Caco-2 (cell line): ENCODE results near the gene NOD2. TPM values are rescaled to one million over a fixed set of nuclear protein-coding genes. Genes with fewer than 3 reads are reported as not detected.

Experiments used
- BruUV-seq: library from RNA; stranded (reverse); fragments of 400-500 nt; replicated peaks from 2 replicates; lab custom pipeline; 2021; lab: Mats Ljungman, UMichigan
- CTCF ChIA-PET: fragments of 300-600 bp; sonication (Branson Sonifier 250); formaldehyde crosslinking; loops from one replicate; lab custom pipeline; 2022; ENCODE audit warnings: antibody characterized with exemption; lab: Charles Lee
- POLR2A ChIA-PET: fragments of 300-600 bp; sonication (Branson Sonifier 250); formaldehyde crosslinking; loops from one replicate; lab custom pipeline; 2022; ENCODE audit warnings: antibody characterized with exemption; lab: Charles Lee
- DNase-seq, 2 experiments: peaks; one replicate each; pipeline versions ENCODE4 v3.0.0 to v3.0.0-alpha.2; 2020 to 2022
- H3K27me3 ChIP-seq: replicated peaks from 2 replicates; pipeline ENCODE4 v1.6.0; 2011; ENCODE audit warnings: low read length; ENCODE audit not compliant: control insufficient read depth, insufficient read depth
- H3K36me3 ChIP-seq: 2 replicates; pipeline ENCODE4 v1.5.1; 2011; ENCODE audit warnings: low read length; ENCODE audit not compliant: control insufficient read depth, insufficient read depth
- H3K4me1 ChIP-seq: fragments of 250-450 bp; sonication (Bioruptor Pico); 2 replicates; pipeline ENCODE4 v1.5.1; 2020; ENCODE audit warnings: mild to moderate bottlenecking
- H3K4me3 ChIP-seq: 2 replicates; pipeline ENCODE4 v1.5.1; 2011; ENCODE audit warnings: low read depth, mild to moderate bottlenecking, control low read depth, low read length
- H3K9me3 ChIP-seq: fragments of 250-450 bp; sonication (Bioruptor Pico); 2 replicates; pipeline ENCODE4 v1.5.1; 2020; ENCODE audit warnings: mild to moderate bottlenecking, moderate library complexity
- H3K27ac Mint-ChIP-seq: one replicate; pipeline ENCODE4 v1.8.0; 2022; ENCODE audit warnings: mixed read lengths; ENCODE audit not compliant: unreplicated experiment
- H3K27me3 Mint-ChIP-seq: one replicate; pipeline ENCODE4 v1.8.0; 2022; ENCODE audit warnings: mixed read lengths; ENCODE audit not compliant: insufficient read depth, unreplicated experiment
- H3K36me3 Mint-ChIP-seq: one replicate; pipeline ENCODE4 v1.8.0; 2022; ENCODE audit warnings: mild to moderate bottlenecking, mixed read lengths; ENCODE audit not compliant: insufficient read depth, unreplicated experiment
- H3K4me1 Mint-ChIP-seq: one replicate; pipeline ENCODE4 v1.8.0; 2022; ENCODE audit warnings: low read depth, mixed read lengths; ENCODE audit not compliant: unreplicated experiment
- H3K4me3 Mint-ChIP-seq: one replicate; pipeline ENCODE4 v1.8.0; 2022; ENCODE audit warnings: mild to moderate bottlenecking, moderate library complexity, mixed read lengths; ENCODE audit not compliant: unreplicated experiment
- H3K9me3 Mint-ChIP-seq: one replicate; pipeline ENCODE4 v1.8.0; 2022; ENCODE audit warnings: mixed read lengths; ENCODE audit not compliant: unreplicated experiment
- intact Hi-C: fragments of 100-400 bp; cut with micrococcal nuclease; formaldehyde crosslinking; loops from one replicate; pipeline ENCODE4 v1.10.0; 2022; ENCODE audit not compliant: unreplicated experiment
- total RNA-seq: library from RNA; stranded (reverse); gene quantifications from 2 replicates; pipeline ENCODE4 v1.2.3, GENCODE V29; 2022
- TF ChIP-seq, protein P1 (sequence below), 2 experiments: fragments of 200-600 bp in 1 of 2; IDR thresholded peaks; 1 replicate in 1 of 2; 2 replicates in 1 of 2; pipeline versions ENCODE4 v1.5.1 to v1.8.0; 2011 to 2022; ENCODE audit warnings: antibody characterized with exemption in 1 of 2, control low read depth in 1 of 2, inconsistent platforms in 1 of 2, low read depth in 1 of 2, low read length in 1 of 2, mild to moderate bottlenecking in 1 of 2, moderate library complexity in 1 of 2; ENCODE audit not compliant: insufficient read depth in 1 of 2, severe bottlenecking in 1 of 2, unreplicated experiment in 1 of 2

The NOD2 gene
- total RNA-seq, 1 experiment from 2014 or later: 0.23 TPM

DNA sequence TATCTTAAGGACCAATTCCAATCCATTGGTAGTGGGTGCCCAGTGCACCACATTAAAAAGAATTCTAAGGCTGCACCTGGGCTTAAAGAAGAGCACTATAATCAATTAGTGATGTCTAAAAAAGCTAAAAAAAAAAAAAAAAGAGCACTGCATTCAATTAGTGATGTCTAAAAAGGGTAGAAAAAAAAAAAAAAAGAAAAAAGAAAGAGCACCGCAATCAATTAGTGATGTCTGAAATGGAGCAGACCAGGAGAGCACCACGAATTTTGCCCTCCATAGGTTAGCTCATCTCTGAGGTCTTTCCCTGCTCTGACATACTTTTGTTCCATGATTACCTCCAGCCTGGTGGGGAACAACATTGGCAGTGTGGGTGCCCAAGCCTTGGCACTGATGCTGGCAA, 29.6 kb downstream of the NOD2 start:
- Mint-ChIP-seq H3K9me3 (no peaks in the 10 kb centered on the region), H3K4me3 (no peak overlapping the region), H3K27ac (no peak overlapping the region), H3K36me3 (no peaks in the 10 kb centered on the region), H3K4me1 (peaks cover 20% of the 10 kb centered on the region), H3K27me3 (no peaks in the 10 kb centered on the region)
- no TSS peak for BruUV-seq
- no peak overlapping the region for H3K4me3 ChIP-seq
- intact Hi-C loops: no loop called here
- ChIA-PET POLR2A (no interaction called here), CTCF (no interaction called here)
- H3K4me1 ChIP-seq: peaks cover 17% of the 10 kb centered on the region
- no peaks in the 10 kb centered on the region for H3K9me3 ChIP-seq
- no peaks in the 10 kb centered on the region for H3K36me3 ChIP-seq
- no peak for DNase-seq
- H3K27me3 ChIP-seq: no peaks in the 10 kb centered on the region
- TF ChIP-seq, protein P1, sequence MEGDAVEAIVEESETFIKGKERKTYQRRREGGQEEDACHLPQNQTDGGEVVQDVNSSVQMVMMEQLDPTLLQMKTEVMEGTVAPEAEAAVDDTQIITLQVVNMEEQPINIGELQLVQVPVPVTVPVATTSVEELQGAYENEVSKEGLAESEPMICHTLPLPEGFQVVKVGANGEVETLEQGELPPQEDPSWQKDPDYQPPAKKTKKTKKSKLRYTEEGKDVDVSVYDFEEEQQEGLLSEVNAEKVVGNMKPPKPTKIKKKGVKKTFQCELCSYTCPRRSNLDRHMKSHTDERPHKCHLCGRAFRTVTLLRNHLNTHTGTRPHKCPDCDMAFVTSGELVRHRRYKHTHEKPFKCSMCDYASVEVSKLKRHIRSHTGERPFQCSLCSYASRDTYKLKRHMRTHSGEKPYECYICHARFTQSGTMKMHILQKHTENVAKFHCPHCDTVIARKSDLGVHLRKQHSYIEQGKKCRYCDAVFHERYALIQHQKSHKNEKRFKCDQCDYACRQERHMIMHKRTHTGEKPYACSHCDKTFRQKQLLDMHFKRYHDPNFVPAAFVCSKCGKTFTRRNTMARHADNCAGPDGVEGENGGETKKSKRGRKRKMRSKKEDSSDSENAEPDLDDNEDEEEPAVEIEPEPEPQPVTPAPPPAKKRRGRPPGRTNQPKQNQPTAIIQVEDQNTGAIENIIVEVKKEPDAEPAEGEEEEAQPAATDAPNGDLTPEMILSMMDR (IDR thresholded peaks at IDR 0.05; ENCODE audit: insufficient read depth in 1 of 2, low read depth in 1 of 2, low read length in 1 of 2, severe bottlenecking in 1 of 2, unreplicated experiment in 1 of 2): no peak

DNA sequence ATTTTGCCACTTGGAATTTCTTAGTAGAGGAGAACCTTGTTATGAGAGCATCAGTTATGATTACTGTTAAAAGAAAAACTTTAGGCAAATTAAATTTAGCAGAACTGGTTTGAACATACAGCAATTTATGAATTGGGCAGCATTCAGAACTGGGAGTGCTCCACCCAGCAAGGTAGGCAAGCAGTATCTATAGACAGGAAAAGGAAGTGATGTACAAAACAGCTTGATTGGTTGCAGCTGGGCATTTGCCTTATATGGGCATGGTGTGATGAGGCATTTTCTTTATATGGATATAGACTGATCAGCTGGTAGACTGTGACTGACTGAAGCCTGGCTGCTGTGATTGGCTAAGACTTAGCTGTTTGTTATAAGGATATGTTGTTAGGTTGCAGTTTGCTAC, 30.9 kb downstream of the NOD2 start:
- H3K36me3 Mint-ChIP-seq: no peaks in the 10 kb centered on the region
- no peaks in the 10 kb centered on the region for H3K27me3 ChIP-seq
- intact Hi-C loops: no loop called here
- DNase-seq: no peak
- TF ChIP-seq, protein P1 (IDR thresholded peaks at IDR 0.05; ENCODE audit: insufficient read depth in 1 of 2, low read depth in 1 of 2, low read length in 1 of 2, severe bottlenecking in 1 of 2, unreplicated experiment in 1 of 2): no peak
- no peaks in the 10 kb centered on the region for H3K27me3 Mint-ChIP-seq
- H3K9me3 Mint-ChIP-seq: no peaks in the 10 kb centered on the region
- peaks cover 9% of the 10 kb centered on the region for H3K4me1 ChIP-seq
- no peak overlapping the region for H3K4me3 ChIP-seq
- no peak overlapping the region for H3K4me3 Mint-ChIP-seq
- no peaks in the 10 kb centered on the region for H3K36me3 ChIP-seq
- no peaks in the 10 kb centered on the region for H3K9me3 ChIP-seq
- ChIA-PET CTCF (no interaction called here), POLR2A (no interaction called here)
- peaks cover 9% of the 10 kb centered on the region for H3K4me1 Mint-ChIP-seq
- no peak overlapping the region for H3K27ac Mint-ChIP-seq
- BruUV-seq: no TSS peak

- no peaks in the 10 kb centered on the region for H3K36me3 Mint-ChIP-seq
- Histone ChIP-seq H3K36me3 (no peaks in the 10 kb centered on the region), H3K4me3 (no peak overlapping the region), H3K9me3 (no peaks in the 10 kb centered on the region), H3K4me1 (no peaks in the 10 kb centered on the region), H3K27me3 (no peaks in the 10 kb centered on the region)
- POLR2A ChIA-PET: no interaction called here
- TF ChIP-seq, protein P1 (IDR thresholded peaks at IDR 0.05; ENCODE audit: insufficient read depth in 1 of 2, low read depth in 1 of 2, low read length in 1 of 2, severe bottlenecking in 1 of 2, unreplicated experiment in 1 of 2): no peak
- peaks cover 9% of the 10 kb centered on the region for H3K27me3 Mint-ChIP-seq
- no TSS peak for BruUV-seq
- no peaks in the 10 kb centered on the region for H3K4me1 Mint-ChIP-seq
- intact Hi-C loops: no loop called here
- no peak overlapping the region for H3K27ac Mint-ChIP-seq
- CTCF ChIA-PET: no interaction called here
- H3K4me3 Mint-ChIP-seq: no peak overlapping the region
- no peak for DNase-seq
- H3K9me3 Mint-ChIP-seq: no peaks in the 10 kb centered on the region
These were observed 38.0 kb downstream of the NOD2 start for GRCh38 chr16:50731130-50731988.
